ENCODE results near the gene MSL3B.

Gene MSL3B

GRCh38 chr2:233817361-233817911 lies 50.8 kb downstream of the MSL3B start:
- no peak for DNase-seq (ENCODE audit: low spot score)

DNA sequence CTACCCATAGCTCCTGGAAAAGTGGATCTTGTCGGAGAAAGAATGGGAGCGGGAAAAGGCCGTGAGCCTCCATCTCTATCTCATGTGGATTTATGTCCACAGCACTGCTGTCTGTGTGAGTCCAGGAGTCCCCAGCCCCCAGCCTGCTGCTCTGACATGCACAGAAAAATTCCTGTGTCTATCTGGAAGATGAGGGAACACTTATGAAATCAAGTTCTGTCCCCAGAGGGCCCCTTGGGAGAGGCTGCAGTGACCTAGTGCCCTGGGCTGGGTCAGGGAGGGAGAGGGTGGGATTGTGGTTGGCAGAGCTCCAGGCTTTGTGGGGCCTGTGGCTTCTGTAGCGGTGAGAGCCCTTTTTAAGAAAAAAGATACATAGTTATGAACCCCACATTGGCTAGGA lies 51.4 kb downstream of the MSL3B start:
- DNase-seq (ENCODE audit: low spot score) = no peak

GRCh38 chr2:233816334-233816733 lies 51.9 kb downstream of the MSL3B start:
- DNase-seq (ENCODE audit: low spot score) = no peak

GRCh38 chr2:233815861-233816260 lies 52.3 kb downstream of the MSL3B start:
- DNase-seq (ENCODE audit: low spot score) = no peak
